GM21367 (cell line): Measurements from ENCODE around the gene ZIC4.

Source experiments
- ATAC-seq: cut with Tn5 transposase; IDR thresholded peaks from one replicate; pipeline ENCODE4 v1.9.1; 2021; ENCODE audit not compliant: unreplicated experiment

ZIC4 gene

DNA sequence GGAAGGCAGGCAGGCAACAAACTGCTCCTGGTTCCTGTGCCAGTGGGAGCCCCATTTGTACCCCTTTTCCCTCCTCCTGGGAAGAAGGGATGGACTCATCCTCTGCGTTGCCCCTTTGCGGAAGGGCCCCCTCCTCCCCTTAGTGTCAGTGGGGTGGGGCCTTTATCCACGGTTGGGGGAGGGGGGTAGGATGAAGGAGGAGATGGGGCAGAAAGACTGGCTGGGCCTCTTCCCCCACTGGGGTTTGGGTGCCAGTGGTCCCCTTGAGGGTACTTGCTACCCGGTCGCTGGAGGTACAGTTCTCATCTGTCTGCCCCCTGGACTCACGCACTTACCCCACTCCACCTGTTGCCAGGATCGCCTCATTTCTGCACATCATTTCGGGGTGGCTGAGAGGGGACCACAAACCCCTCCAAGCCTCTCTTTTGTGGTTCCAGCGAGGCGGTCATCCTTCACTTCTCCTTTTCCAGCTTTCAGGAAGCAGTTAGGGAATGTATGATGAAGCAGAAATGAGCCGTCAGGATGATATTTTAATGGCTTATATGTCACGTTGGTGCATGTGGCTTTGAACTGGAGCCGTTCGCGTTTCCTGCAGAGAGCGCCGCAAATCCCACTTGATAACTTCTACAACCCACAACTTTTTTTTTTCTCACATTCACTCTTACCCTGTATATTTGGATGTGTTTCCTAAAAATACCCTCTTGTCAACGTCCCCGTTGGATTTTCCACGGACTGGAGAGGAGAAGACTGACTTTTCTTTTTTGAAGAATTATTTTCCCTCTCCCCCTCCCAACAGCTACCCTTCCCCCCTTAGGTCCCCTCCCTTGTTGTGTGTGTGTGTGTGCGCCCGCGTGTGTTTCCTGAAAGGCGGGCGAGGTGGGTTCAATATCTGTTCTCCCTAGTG, at the start of gene ZIC4:
Gene ZIC4 (minus strand): TSS at position 516 of the 904 bp plus-strand sequence. CDS start 3,746 bp downstream, outside the sequence.
- no peak for ATAC-seq

DNA sequence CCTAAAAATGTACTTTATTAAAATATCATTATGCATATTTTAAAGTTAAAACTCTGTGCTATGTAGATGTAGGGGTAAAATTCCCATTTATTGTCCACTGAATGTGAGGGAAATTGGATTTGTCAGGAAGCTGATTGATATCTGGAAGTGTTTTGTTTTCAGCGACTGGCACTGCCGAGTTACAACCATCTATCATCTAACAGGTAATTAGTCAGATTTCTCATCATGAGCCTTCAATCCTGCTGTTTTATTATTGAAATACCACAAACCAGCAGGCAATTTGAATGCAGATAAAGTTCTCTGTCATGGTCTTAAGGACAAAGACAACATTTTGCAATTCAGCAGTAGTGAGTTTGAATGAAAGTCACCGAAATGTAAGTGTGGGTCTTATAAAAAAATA, 43.3 kb upstream of the ZIC4 start:
- no peak for ATAC-seq

DNA sequence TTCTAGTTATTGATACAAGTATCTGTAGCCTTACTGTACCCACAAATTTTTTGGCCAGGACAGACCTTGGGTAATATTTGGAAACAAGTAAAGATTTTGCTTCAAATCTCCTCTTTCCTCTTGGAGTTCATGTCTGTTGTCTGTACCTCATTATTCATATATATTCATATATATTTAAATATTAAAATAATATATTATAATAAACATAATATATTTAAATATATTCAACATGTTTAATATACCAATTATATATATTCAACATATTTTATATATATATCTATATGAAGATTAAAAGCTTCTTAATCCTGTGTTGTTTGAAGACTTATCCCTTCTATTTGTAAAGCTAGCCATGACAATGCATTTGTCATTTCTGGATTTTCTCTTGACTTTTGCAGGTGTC, 40.9 kb upstream of the ZIC4 start:
- ATAC-seq: no peak

- no peak for ATAC-seq
Observed at GRCh38 chr3:147431751-147432150, 25.4 kb upstream of the ZIC4 start.

- ATAC-seq: no peak
Observed at GRCh38 chr3:147428754-147429153, 22.4 kb upstream of the ZIC4 start.

GRCh38 chr3:147428326-147428725, 22.0 kb upstream of the ZIC4 start:
- no peak for ATAC-seq

- ATAC-seq: no peak
Observed at GRCh38 chr3:147427746-147428145, 21.4 kb upstream of the ZIC4 start.

- no peak for ATAC-seq
Observed at GRCh38 chr3:147426931-147427330, 20.6 kb upstream of the ZIC4 start.

GRCh38 chr3:147425388-147425850, 19.1 kb upstream of the ZIC4 start:
- no peak for ATAC-seq

DNA sequence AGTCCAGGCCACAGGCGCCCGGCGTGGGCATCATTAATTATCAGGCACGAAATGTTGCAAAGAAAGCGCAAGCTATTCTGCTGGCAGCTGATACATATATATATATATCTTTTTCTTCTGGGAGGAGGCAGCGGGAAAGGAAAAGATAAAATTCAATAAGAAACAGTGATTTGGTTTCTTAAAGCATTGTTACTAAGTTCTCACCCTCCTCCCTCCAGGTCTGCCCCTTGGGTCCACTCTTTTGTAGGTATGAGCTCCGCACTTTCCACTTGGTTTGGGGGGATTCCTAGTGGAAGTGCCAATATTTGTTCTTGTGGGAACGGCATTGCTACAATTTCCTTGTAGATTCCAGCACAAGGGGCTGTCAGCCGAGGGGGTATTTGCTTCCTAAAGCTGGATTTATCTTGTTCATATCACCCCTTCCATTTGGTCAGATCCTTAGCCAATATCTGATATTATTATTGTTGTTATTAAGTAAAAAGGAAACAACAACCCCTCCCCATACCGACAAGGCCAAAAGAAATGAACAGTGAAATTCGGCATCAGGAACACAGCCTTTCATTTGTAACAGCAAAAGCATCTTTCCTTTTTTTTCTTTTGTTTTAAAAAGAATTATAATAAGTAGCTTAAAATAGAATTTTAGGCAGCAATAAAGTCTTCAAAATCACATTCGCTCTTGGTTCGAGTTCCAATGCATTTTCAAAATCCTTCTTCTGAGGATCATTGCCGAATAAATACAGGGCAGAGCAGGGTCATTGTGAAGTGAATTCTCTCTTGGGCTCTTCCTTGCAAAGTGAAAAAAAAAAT, 18.4 kb upstream of the ZIC4 start:
- no peak for ATAC-seq

- no peak for ATAC-seq
Observed at GRCh38 chr3:147423798-147424580, 17.6 kb upstream of the ZIC4 start.

DNA sequence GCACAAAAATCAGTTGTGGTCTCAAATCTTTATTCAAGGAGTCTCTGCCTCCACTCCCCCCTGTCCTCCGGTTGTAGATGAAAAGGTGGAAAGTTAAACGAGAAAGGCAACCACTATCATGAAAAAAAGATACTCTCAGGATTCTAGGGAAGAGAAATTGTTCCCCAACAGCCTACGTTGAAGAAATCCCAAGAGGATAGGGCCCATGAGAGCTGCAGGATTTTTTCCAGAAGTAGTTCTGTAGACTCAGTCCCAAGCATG, 17.1 kb upstream of the ZIC4 start:
- ATAC-seq: no peak

DNA sequence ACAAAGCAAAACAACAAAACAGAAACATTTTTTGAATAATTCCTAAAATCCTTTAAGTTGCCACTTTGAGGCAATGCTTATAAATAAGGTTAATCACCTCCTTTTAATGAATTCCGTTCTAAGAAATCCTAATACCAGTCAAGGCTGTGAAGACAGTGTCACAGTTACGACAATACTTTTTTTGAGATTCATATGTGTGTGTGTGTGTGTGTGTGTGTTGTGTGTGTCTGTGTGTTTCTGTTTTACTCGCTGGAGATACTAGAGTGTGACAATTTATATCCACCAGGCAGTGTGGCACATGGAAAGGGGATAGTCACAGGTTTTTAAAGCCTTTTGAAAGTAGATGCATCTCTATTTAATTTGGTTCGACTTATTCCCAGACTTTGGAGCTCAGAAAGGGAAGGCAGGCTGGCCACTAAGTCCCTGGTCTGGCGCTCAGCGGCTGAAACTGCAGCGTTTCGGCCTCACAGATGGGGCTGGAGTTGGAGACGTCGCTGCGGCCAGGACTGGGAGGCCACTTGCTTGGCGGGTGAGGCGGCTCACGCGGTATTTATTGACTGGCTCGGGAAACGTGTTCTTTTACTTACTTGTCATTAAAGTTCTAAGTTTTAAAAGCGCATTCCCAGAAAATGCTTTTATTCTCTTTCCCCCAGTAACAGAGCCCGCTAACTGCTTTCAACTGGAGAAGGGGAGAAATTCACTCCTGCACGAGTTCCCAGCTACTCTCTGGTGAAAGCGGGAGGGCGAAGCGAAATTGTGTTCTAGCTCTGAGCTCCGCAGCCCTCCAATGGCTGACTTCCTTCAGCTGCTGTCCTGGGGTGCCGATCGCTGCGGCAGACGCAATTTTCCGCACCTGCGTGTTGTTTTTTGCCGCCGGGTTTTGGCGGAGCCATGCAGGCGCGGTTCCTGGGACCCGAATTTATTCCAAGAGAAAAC, 16.5 kb upstream of the ZIC4 start:
- no peak for ATAC-seq

GRCh38 chr3:147422196-147422595, 15.9 kb upstream of the ZIC4 start:
- no peak for ATAC-seq

DNA sequence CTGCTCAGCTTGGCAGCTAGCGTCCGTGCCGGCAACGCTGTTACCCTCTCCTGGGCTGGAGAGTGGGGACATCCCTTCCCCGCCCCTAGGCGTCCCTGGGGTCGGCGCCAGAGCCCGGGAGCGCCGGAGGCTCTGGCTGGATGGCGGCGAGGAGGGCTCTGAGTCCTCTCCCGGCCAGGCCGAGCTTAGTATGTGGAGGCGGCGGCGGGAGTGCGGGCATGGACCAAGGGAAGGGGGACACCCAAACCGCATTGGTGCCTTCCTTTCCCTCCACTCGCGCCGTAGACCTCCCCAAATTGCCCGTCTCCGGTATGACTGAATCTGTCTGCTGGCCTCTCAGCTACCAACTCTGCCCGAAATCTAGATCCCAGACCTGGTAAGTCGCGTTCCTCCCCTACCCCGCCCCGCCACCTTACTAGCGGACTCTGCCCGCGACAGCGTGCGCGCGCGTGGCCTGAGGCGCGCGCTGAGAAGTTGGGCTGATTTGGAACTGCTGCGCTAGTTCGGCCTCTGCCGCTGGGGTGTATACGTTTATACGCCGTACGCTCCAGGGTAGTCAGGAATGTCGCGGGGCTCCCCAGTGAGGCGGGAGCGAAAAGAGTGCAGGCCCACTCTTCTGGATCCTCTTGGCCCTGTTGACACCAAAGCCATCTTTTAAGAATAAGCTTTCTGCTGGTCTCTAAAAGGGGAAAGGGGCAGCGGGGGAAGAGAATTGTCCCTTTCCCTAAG, 15.0 kb upstream of the ZIC4 start:
- ATAC-seq: no peak

DNA sequence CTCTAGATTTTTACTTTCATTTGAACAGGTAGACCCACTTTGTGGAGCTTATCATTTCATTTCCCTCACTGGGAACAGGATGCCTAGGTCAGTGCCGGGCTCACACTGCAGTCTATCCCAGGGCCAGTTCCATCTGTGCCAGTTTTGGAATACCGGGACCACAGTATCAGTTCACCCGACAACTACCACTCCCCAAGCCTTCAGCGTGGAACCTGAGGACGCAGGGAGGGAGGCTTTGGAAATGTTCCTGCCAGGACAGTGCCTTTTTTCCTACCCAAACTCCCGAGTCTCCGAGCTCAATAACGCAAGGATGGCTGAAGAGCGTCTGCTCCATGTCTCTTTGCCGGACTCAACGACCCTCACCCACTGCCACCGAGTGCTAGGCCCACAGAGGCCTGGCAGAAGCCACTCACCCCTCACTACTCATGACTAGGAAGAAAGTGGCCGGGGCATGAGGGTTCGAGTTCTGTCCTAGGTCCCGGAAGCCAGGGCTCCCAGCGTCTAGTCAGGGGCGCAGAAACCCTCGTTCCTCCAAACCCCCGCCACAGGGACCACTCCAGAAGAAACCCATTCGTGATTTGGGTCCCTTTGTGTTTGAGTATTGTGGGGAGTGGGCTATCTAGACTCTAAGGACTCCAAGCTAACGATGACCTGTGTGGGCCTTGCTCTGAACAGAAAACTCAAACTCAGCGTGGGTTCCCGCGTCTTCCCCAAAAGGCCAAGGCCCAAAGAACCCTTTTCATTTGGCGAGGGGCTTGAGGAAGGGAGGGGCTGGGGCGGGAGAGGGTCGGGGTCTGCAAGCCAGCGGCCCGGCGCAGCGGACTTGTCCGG, 14.2 kb upstream of the ZIC4 start:
- ATAC-seq: no peak

GRCh38 chr3:147419781-147420224, 13.5 kb upstream of the ZIC4 start:
- ATAC-seq: no peak

GRCh38 chr3:147418808-147419701, 12.7 kb upstream of the ZIC4 start:
- no peak for ATAC-seq
